Gastrocnemius medialis (tissue), 4 donors: Measurements from ENCODE around the gene FOXF1.

Experiments used
- POLR2A ChIP-seq, 2 donors: fragments of 450-650 bp; IDR thresholded peaks; one replicate each; pipeline ENCODE4 v1.6.1; 2017; ENCODE audit warnings: antibody characterized with exemption in 2 of 2, mild to moderate bottlenecking in 2 of 2, moderate library complexity in 2 of 2
- TF ChIP-seq, protein P1 (sequence below), 5 experiments: fragments of 450-650 bp in 3 of 5; fragments of 200-600 bp in 2 of 5; sonication (generic) in 2 of 5; IDR thresholded peaks in 4 of 5; conservative IDR thresholded peaks in 1 of 5; 1 replicate in 4 of 5; 2 replicates in 1 of 5; pipeline ENCODE4 v1.5.1; 2016 to 2019; ENCODE audit warnings: antibody characterized with exemption in 5 of 5, mild to moderate bottlenecking in 3 of 5, moderate library complexity in 3 of 5

DNA sequence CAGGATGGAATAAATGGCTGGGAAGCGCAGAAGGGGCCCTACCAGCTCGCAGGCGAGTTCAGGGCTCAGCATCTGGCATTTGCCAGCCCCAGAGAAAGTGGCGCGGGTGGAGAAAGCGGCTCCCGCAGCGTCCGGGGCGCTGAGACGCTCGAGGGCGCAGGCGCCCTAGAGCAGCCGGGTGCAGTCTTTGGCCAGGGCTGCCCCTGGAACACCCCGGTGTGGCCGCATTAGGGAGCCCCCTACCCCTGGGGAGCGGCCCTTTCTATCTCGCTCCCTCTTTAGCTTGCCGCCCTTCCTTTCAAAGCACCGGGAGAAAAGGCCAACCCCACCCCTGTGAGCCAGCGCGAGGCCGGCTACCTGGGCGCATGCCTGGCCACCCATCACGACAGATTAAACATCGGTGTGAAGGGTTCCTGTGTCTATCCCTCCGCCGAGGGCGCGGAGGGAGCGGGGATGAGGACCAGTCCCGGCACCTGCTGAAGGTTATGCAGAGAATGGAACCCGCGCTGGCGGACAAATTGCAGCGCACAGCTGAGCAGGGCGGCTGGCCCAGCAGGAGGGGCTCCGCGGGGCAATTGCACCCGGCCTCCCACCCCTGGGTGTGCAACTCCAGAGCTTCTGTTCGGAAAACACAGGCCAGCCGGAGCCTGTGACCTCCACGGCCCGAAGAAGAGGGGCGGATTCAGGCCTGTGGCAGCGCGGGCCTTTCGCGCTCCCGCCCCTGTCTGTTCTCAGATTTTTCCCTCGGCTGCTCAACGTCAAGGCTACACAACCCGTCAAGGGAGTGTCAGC lies 15.6 kb upstream of the FOXF1 start:
- TF ChIP-seq, protein P1, sequence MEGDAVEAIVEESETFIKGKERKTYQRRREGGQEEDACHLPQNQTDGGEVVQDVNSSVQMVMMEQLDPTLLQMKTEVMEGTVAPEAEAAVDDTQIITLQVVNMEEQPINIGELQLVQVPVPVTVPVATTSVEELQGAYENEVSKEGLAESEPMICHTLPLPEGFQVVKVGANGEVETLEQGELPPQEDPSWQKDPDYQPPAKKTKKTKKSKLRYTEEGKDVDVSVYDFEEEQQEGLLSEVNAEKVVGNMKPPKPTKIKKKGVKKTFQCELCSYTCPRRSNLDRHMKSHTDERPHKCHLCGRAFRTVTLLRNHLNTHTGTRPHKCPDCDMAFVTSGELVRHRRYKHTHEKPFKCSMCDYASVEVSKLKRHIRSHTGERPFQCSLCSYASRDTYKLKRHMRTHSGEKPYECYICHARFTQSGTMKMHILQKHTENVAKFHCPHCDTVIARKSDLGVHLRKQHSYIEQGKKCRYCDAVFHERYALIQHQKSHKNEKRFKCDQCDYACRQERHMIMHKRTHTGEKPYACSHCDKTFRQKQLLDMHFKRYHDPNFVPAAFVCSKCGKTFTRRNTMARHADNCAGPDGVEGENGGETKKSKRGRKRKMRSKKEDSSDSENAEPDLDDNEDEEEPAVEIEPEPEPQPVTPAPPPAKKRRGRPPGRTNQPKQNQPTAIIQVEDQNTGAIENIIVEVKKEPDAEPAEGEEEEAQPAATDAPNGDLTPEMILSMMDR (IDR thresholded peaks at IDR 0.05 in 4 of 5, conservative IDR thresholded peaks at IDR 0.05 in 1 of 5), result no peak
- TF ChIP-seq POLR2A (IDR thresholded peaks at IDR 0.05), result no peak
